Natural killer cell (primary cell): ENCODE measurements around the gene METTL2B. TPM values are rescaled to one million over a fixed set of nuclear protein-coding genes. Genes with fewer than 3 reads are reported as not detected.
"Not testable (repeated sequence)": the region's sequence is repeated elsewhere in the genome, so short reads cannot be mapped to it uniquely, and the experiment has no call there.

Experiments
- ATAC-seq, 3 donors: fragments of 150-1000 bp in 2 of 3; fragments of 200-7000 bp in 1 of 3; cut with Tn5 transposase; 1 replicate in 1 of 3; 2 replicates in 2 of 3; pipeline ENCODE4 v1.10.0; 2021; ENCODE audit warnings: mild to moderate bottlenecking in 2 of 3, moderate library complexity in 2 of 3
- DNase-seq, 2 donors: peaks; one replicate each; pipeline versions ENCODE4 v3.0.0 to v3.0.0-alpha.2; 2013 to 2021; ENCODE audit warnings: mixed read lengths in 1 of 2
- H3K27ac ChIP-seq: one replicate; pipeline ENCODE4 v1.5.1; 2013; ENCODE audit warnings: mild to moderate bottlenecking, low read length
- H3K27me3 ChIP-seq: one replicate; pipeline ENCODE4 v1.6.1; 2013; ENCODE audit warnings: low read length; ENCODE audit not compliant: control insufficient read depth, insufficient read depth
- H3K36me3 ChIP-seq: one replicate; pipeline ENCODE4 v1.6.1; 2013; ENCODE audit warnings: low read length; ENCODE audit not compliant: control insufficient read depth, insufficient read depth
- H3K4me1 ChIP-seq: one replicate; pipeline ENCODE4 v1.6.1; 2013; ENCODE audit warnings: low read length; ENCODE audit not compliant: control insufficient read depth, insufficient read depth
- H3K4me3 ChIP-seq: one replicate; pipeline ENCODE4 v1.5.1; 2013; ENCODE audit warnings: low read length
- H3K9me3 ChIP-seq: one replicate; pipeline ENCODE4 v1.6.1; 2013; ENCODE audit warnings: low read length; ENCODE audit not compliant: control insufficient read depth, insufficient read depth
- H3K27ac Mint-ChIP-seq, 2 donors: one replicate each; pipeline ENCODE4 v1.8.0; 2022; ENCODE audit warnings: mild to moderate bottlenecking in 2 of 2, mixed read lengths in 2 of 2, moderate library complexity in 1 of 2
- H3K27me3 Mint-ChIP-seq, 2 donors: one replicate each; pipeline ENCODE4 v1.8.0; 2022; ENCODE audit warnings: low read depth in 2 of 2, mixed read lengths in 2 of 2
- H3K36me3 Mint-ChIP-seq: one replicate; pipeline ENCODE4 v1.8.0; 2022; ENCODE audit warnings: mixed read lengths
- H3K4me1 Mint-ChIP-seq, 2 donors: one replicate each; pipeline ENCODE4 v1.8.0; 2022; ENCODE audit warnings: mixed read lengths in 2 of 2
- H3K4me3 Mint-ChIP-seq: one replicate; pipeline ENCODE4 v1.8.0; 2022; ENCODE audit warnings: mild to moderate bottlenecking, moderate library complexity, mixed read lengths
- H3K9me3 Mint-ChIP-seq, 2 donors: one replicate each; pipeline ENCODE4 v1.8.0; 2022; ENCODE audit warnings: mixed read lengths in 2 of 2
- WGBS: methylation state at CpG from one replicate; pipeline ENCODE4 v1.1.7; 2013; ENCODE audit warnings: missing lambda C conversion rate; ENCODE audit not compliant: insufficient coverage; 5-methylcytosine and 5-hydroxymethylcytosine counted together
- intact Hi-C: fragments of 100-400 bp; cut with micrococcal nuclease; formaldehyde crosslinking; loops from one replicate; pipeline ENCODE4 v1.14.2; 2022
- total RNA-seq, 4 donors: library from RNA; stranded (reverse); fragments of 120-200 nt in 1 of 4; gene quantifications; one replicate each; pipeline versions ENCODE4 v1.2.3 to v1.2.4, GENCODE V29; 2013 to 2022
- TF ChIP-seq, protein P1 (sequence below): fragments of 200-600 bp; IDR thresholded peaks from one replicate; pipeline ENCODE4 v1.8.0; 2022; ENCODE audit warnings: antibody characterized with exemption

METTL2B gene
- total RNA-seq, 3 donors from 2014 or later (not counting 1 experiment from before 2014, with no cell fraction given), result 16.1 to 20.8 (median 20.0) TPM

DNA sequence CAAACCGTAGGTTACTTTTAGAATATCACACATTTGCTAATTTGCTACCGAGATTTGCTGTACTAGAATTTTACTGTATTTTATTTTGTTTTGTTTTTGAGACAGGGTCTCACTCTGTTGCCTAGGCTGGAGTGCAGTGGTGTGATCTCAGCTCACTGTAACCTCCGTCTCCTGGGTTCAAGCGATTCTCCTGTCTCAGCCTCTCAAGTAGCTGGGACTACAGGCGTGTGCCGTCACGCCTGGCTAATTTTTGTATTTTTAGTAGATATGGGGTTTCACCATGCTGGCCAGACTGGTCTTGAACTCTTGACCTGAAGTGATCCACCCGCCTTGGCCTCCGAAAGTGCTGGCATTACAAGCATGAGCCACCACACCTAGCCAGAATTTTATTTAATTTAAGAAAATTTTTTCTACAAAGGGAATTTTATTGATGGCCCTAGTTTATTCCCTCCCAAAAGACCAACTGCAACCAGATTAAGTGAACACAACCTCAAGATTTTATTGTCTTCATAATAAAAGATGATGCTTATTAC is 69.8 kb downstream of the METTL2B start:
- DNase-seq, H3K27ac ChIP-seq, H3K27me3 ChIP-seq, H3K36me3 Mint-ChIP-seq, ATAC-seq, H3K9me3 Mint-ChIP-seq, H3K4me3 ChIP-seq, intact Hi-C loops, H3K4me1 ChIP-seq, H3K27me3 Mint-ChIP-seq, H3K4me3 Mint-ChIP-seq, H3K9me3 ChIP-seq: not testable (repeated sequence)
- Mint-ChIP-seq H3K27ac (peak overlapping the region in 1 of 2 donors; percentile 22), H3K4me1 (peaks cover 11 to 13% of the 10 kb centered on the region in 2 donors)
- peaks cover 10% of the 10 kb centered on the region for H3K36me3 ChIP-seq
- WGBS, result 95% methylated on average over 2 of the region's 9 CpGs

DNA sequence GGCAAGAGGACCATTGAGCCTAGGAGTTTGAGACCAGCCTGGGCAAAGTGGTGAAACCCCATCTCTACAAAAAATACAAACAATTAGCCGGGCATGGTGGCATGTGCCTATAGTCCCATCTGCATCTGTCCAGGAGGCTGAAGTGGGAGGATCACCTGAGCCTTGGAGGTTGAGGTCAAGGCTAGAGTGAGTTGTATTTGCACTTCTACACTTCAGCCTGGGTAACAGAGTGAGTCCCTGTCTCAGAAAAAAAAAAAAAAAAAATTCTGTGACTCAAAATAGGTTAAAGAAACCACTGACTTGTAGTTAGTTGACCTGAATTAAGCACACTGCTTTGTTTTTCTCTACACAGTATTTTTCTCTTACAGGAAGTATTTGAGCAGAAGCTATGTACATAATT is 74.4 kb downstream of the METTL2B start:
- no peak overlapping the region for H3K27ac ChIP-seq
- no peak overlapping the region for H3K4me3 ChIP-seq
- H3K4me1 ChIP-seq, result no peaks in the 10 kb centered on the region
- DNase-seq (no peak), ATAC-seq (no peak)
- H3K4me1 Mint-ChIP-seq, result peaks cover 6 to 10% of the 10 kb centered on the region in 2 donors
- TF ChIP-seq, protein P1, sequence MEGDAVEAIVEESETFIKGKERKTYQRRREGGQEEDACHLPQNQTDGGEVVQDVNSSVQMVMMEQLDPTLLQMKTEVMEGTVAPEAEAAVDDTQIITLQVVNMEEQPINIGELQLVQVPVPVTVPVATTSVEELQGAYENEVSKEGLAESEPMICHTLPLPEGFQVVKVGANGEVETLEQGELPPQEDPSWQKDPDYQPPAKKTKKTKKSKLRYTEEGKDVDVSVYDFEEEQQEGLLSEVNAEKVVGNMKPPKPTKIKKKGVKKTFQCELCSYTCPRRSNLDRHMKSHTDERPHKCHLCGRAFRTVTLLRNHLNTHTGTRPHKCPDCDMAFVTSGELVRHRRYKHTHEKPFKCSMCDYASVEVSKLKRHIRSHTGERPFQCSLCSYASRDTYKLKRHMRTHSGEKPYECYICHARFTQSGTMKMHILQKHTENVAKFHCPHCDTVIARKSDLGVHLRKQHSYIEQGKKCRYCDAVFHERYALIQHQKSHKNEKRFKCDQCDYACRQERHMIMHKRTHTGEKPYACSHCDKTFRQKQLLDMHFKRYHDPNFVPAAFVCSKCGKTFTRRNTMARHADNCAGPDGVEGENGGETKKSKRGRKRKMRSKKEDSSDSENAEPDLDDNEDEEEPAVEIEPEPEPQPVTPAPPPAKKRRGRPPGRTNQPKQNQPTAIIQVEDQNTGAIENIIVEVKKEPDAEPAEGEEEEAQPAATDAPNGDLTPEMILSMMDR, result no peak
- H3K27me3 Mint-ChIP-seq, result no peaks in the 10 kb centered on the region
- H3K36me3 ChIP-seq, result peaks cover 10% of the 10 kb centered on the region
- 100% methylated on average over 1 of the region's 1 CpG for WGBS
- no peaks in the 10 kb centered on the region for H3K9me3 ChIP-seq
- no peaks in the 10 kb centered on the region for H3K9me3 Mint-ChIP-seq
- no peak overlapping the region for H3K27ac Mint-ChIP-seq
- no peaks in the 10 kb centered on the region for H3K36me3 Mint-ChIP-seq
- intact Hi-C loops, result no loop called here
- no peaks in the 10 kb centered on the region for H3K27me3 ChIP-seq
- no peak overlapping the region for H3K4me3 Mint-ChIP-seq

DNA sequence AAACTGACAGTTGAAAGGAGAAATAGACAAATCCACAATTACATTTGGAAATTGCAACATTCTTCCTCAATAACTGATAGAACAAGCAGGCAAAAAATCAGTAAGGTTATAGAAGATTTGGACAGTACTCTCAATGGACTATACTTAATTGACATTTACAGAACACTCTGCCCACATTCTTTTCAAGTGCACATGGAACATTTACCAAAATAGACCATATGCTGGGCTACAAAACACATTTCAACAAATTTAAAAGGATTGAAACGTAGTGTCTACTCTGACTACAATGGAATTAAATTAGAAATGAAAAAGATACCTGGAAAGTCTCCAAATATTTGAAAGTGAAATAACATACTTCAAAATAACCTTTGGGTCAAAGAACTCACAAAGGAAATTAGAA is 77.8 kb downstream of the METTL2B start:
- peaks cover 9 to 12% of the 10 kb centered on the region in 2 donors for H3K4me1 Mint-ChIP-seq
- H3K27me3 Mint-ChIP-seq, H3K4me3 Mint-ChIP-seq, H3K9me3 ChIP-seq, DNase-seq, intact Hi-C loops, H3K36me3 Mint-ChIP-seq, H3K27ac ChIP-seq, H3K27me3 ChIP-seq, H3K4me3 ChIP-seq, H3K36me3 ChIP-seq, ATAC-seq, H3K9me3 Mint-ChIP-seq, H3K4me1 ChIP-seq: not testable (repeated sequence)
- WGBS, result no CpG with 5 or more reads among the region's 1 CpG
- H3K27ac Mint-ChIP-seq, result peak overlapping the region; percentile 13 to 27

Other genes with a start within 250 kb of the METTL2B start
- gene LEP, start 235.5 kb upstream of the METTL2B start, total RNA-seq, result not detected
- gene RBM28, start 132.8 kb upstream of the METTL2B start, total RNA-seq, result 10 to 100 TPM; 32.5 to 48.7 (median 48.5) TPM
- gene PRRT4, start 115.1 kb upstream of the METTL2B start, total RNA-seq, result under 1 TPM in 1 of 3 donors, not detected in 2; 0.42 TPM
- 10 to 100 TPM; 77.8 to 94.1 (median 89.6) TPM for gene IMPDH1, start 66.8 kb upstream of the METTL2B start, total RNA-seq
- 1 to 10 TPM; 1.9 to 5.1 (median 2.3) TPM for gene HILPDA, start 20.9 kb upstream of the METTL2B start, total RNA-seq
- 1 to 10 TPM; 1.1 to 2.5 (median 1.1) TPM for gene GARIN1A, start 195.5 kb downstream of the METTL2B start, total RNA-seq